Hepatocyte (in vitro differentiated cells): ENCODE data around the gene ABCC12.

Experiments
- CTCF ChIP-seq: fragments of 200-600 bp; sonication (generic); IDR thresholded peaks from 2 replicates; pipeline ENCODE4 v1.5.1; 2016; ENCODE audit warnings: antibody characterized with exemption, mild to moderate bottlenecking; ENCODE audit not compliant: poor library complexity
- EZH2phosphoT487 ChIP-seq: fragments of 200-600 bp; sonication (generic); IDR thresholded peaks from one replicate; pipeline ENCODE4 v1.6.1; 2018; ENCODE audit warnings: antibody characterized with exemption, mild to moderate bottlenecking, low read depth, moderate library complexity; ENCODE audit not compliant: unreplicated experiment, severe bottlenecking

GRCh38 chr16:48157794-48158193 lies 2.0 kb upstream of the ABCC12 start:
- TF ChIP-seq CTCF (no peak), EZH2phosphoT487 (no peak)
